ENCODE measurements around the gene DLG2. TPM values are rescaled to one million over a fixed set of nuclear protein-coding genes. Genes with fewer than 3 reads are reported as not detected.

Gene DLG2
- total RNA-seq, 4 donors from 2014 or later = 1.3 to 4.7 (median 2.4) TPM

- DNase-seq (no peak), ATAC-seq (no peak)
- Histone ChIP-seq H3K4me1 (no peaks in the 10 kb centered on the region), H3K4me3 (no peak overlapping the region), H3K36me3 (no peaks in the 10 kb centered on the region), H3K27me3 (no peaks in the 10 kb centered on the region), H3K9me3 (no peaks in the 10 kb centered on the region), H3K27ac (no peak overlapping the region)
- in situ Hi-C loops (cut with MboI; ENCODE audit: low sequenced_read_pairs in 4 of 4) (no loop called here), intact Hi-C loops (cut with DNase I; ENCODE audit: low total_unique reads) (no loop called here)
- TF ChIP-seq CTCF (IDR thresholded peaks at IDR 0.05 in 4 of 5, conservative IDR thresholded peaks at IDR 0.05 in 1 of 5) (no peak), POLR2A (IDR thresholded peaks at IDR 0.05) (no peak)
Observed at GRCh38 chr11:83909579-83910534, 1717.3 kb downstream of the DLG2 start.

DNA sequence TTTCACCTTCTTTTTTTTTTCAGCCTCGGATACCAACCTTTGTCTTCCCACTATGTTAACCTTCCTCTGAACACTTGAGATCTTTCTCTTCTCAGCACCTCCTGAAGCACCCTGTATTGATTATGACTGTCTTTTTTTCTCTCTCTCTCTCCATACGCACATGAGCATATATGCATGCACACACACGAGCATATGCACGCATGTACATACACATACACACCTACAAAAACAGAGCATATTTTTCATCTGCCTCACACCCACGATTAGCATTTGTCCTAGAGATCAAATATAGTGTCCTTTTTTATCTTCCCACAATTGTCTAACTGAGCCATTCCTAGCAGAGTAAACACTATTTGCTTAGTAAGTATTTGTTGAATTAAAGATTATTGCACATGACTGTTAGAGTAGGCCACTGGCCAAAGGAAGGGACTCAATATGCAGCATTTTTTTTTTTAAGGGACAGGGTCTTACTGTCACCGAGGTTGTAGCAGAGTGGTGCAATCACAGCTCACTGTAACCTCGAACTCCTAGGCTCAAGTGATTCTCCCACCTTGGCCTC, 1718.8 kb downstream of the DLG2 start:
- in situ Hi-C loops (cut with MboI; ENCODE audit: low sequenced_read_pairs in 4 of 4) = no loop called here
- no peak overlapping the region for H3K4me3 ChIP-seq

DNA sequence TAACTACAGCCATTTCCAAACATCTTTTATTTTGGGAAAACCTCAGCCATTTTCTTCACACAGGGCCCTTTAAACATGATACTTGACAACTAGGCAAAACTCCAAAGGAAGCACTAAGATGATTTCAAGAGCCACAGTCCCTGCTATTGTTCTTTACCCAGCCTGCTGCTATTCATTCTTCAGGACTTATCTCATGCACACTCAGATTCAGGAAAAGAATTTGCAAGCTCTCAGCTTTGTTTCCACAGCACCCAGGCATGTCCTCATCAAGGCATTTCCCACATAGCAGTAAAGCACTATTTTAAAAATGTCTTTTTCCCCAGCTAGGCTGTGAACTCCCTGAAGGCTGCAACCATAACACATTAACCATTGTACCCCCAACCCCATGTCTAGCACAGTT, 1731.6 kb downstream of the DLG2 start:
- in situ Hi-C loops (cut with MboI; ENCODE audit: low sequenced_read_pairs in 4 of 4) (loop anchor here in 1 of 4 donors (25.0 kb wide), 1 partner anchor 108 kb away; no protein-coding TSS in a partner anchor), intact Hi-C loops (cut with DNase I; ENCODE audit: low total_unique reads) (no loop called here)
- TF ChIP-seq POLR2A (IDR thresholded peaks at IDR 0.05) = no peak
- TF ChIP-seq CTCF (IDR thresholded peaks at IDR 0.05 in 4 of 5, conservative IDR thresholded peaks at IDR 0.05 in 1 of 5) = no peak
- no peaks in the 10 kb centered on the region for H3K4me1 ChIP-seq
- H3K9me3 ChIP-seq = no peaks in the 10 kb centered on the region
- ATAC-seq (no peak), DNase-seq (no peak)
- H3K36me3 ChIP-seq = no peaks in the 10 kb centered on the region
- no peak overlapping the region for H3K4me3 ChIP-seq
- no peak overlapping the region for H3K27ac ChIP-seq
- H3K27me3 ChIP-seq = no peaks in the 10 kb centered on the region

More for the DNA sequence above, 1718.8 kb downstream of the DLG2 start:
- Histone ChIP-seq H3K9me3 (no peaks in the 10 kb centered on the region), H3K4me1 (no peaks in the 10 kb centered on the region), H3K27ac (no peak overlapping the region), H3K27me3 (no peaks in the 10 kb centered on the region), H3K36me3 (no peaks in the 10 kb centered on the region)
- intact Hi-C loops (cut with DNase I; ENCODE audit: low total_unique reads) = no loop called here
- no peak for TF ChIP-seq POLR2A (IDR thresholded peaks at IDR 0.05)
- TF ChIP-seq CTCF (IDR thresholded peaks at IDR 0.05 in 4 of 5, conservative IDR thresholded peaks at IDR 0.05 in 1 of 5) = no peak
- ATAC-seq (no peak), DNase-seq (no peak)

GRCh38 chr11:83881428-83881827, 1745.7 kb downstream of the DLG2 start:
- Histone ChIP-seq H3K4me1 (no peaks in the 10 kb centered on the region), H3K36me3 (no peaks in the 10 kb centered on the region), H3K27ac (no peak overlapping the region), H3K9me3 (no peaks in the 10 kb centered on the region), H3K4me3 (no peak overlapping the region), H3K27me3 (no peaks in the 10 kb centered on the region)
- TF ChIP-seq POLR2A (IDR thresholded peaks at IDR 0.05) (no peak), CTCF (IDR thresholded peaks at IDR 0.05 in 4 of 5, conservative IDR thresholded peaks at IDR 0.05 in 1 of 5) (no peak)
- DNase-seq = no peak
- in situ Hi-C loops (cut with MboI; ENCODE audit: low sequenced_read_pairs in 4 of 4) (loop anchor here in 1 of 4 donors (25.0 kb wide), 1 partner anchor 94 kb away; no protein-coding TSS in a partner anchor), intact Hi-C loops (cut with DNase I; ENCODE audit: low total_unique reads) (no loop called here)
- ATAC-seq = no peak
